PFSK-1 (cell line): ENCODE measurements around the gene AATF.

Experiments
- FOXP2 ChIP-seq: optimal IDR thresholded peaks from 2 replicates; pipeline ENCODE3; 2011; ENCODE audit warnings: borderline replicate concordance, control low read depth, inconsistent platforms; ENCODE audit not compliant: insufficient read depth; ENCODE audit errors: extremely low read length, extremely low read depth
- POLR2AphosphoS5 ChIP-seq: IDR thresholded peaks from 2 replicates; pipeline ENCODE4 v1.6.1; 2012; ENCODE audit warnings: low read depth, mild to moderate bottlenecking, control low read depth, low read length, moderate library complexity
- REST ChIP-seq, 2 experiments: IDR thresholded peaks; 2 replicates each; pipeline versions ENCODE4 v1.6.1 to v1.8.0; 2011 to 2012; ENCODE audit warnings: low read depth in 2 of 2, low read length in 2 of 2, control low read depth in 1 of 2, inconsistent platforms in 1 of 2, mild to moderate bottlenecking in 1 of 2, moderate library complexity in 1 of 2; ENCODE audit not compliant: insufficient read depth in 1 of 2
- SIN3A ChIP-seq: IDR thresholded peaks from 2 replicates; pipeline ENCODE4 v1.6.1; 2012; ENCODE audit warnings: mild to moderate bottlenecking, low read length, moderate library complexity, borderline replicate concordance; ENCODE audit not compliant: insufficient read depth
- TAF1 ChIP-seq: IDR thresholded peaks from 2 replicates; pipeline ENCODE4 v1.6.1; 2012; ENCODE audit warnings: low read length, control low read depth, borderline replicate concordance; ENCODE audit not compliant: insufficient read depth

AATF gene

GRCh38 chr17:37052450-37052849 lies 103.7 kb downstream of the AATF start:
- TF ChIP-seq REST (IDR thresholded peaks at IDR 0.05; ENCODE audit: insufficient read depth in 1 of 2, low read depth in 2 of 2, low read length in 2 of 2) (no peak), SIN3A (no peak), TAF1 (no peak), POLR2AphosphoS5 (no peak), FOXP2 (no peak)

- TF ChIP-seq FOXP2 (no peak), POLR2AphosphoS5 (no peak), SIN3A (no peak), TAF1 (no peak), REST (IDR thresholded peaks at IDR 0.05; ENCODE audit: insufficient read depth in 1 of 2, low read depth in 2 of 2, low read length in 2 of 2) (no peak)
These were observed 106.1 kb downstream of the AATF start for GRCh38 chr17:37054894-37055293.

- TF ChIP-seq TAF1 (no peak), SIN3A (no peak), POLR2AphosphoS5 (no peak), FOXP2 (no peak), REST (IDR thresholded peaks at IDR 0.05; ENCODE audit: insufficient read depth in 1 of 2, low read depth in 2 of 2, low read length in 2 of 2) (no peak)
These were observed 107.9 kb downstream of the AATF start for GRCh38 chr17:37056622-37057021.

- TF ChIP-seq TAF1: no peak
- no peak for TF ChIP-seq FOXP2
- no peak for TF ChIP-seq REST (IDR thresholded peaks at IDR 0.05; ENCODE audit: insufficient read depth in 1 of 2, low read depth in 2 of 2, low read length in 2 of 2)
- no peak for TF ChIP-seq POLR2AphosphoS5
- no peak for TF ChIP-seq SIN3A
These were observed 110.7 kb downstream of the AATF start for GRCh38 chr17:37059493-37059892.

GRCh38 chr17:37060094-37060493 lies 111.3 kb downstream of the AATF start:
- TF ChIP-seq REST (IDR thresholded peaks at IDR 0.05; ENCODE audit: insufficient read depth in 1 of 2, low read depth in 2 of 2, low read length in 2 of 2) (no peak), POLR2AphosphoS5 (no peak), FOXP2 (no peak), SIN3A (no peak), TAF1 (no peak)
